NOMO-1 (cell line): ENCODE results near the gene FALEC.

Experiments used
- DNase-seq, 2 experiments: peaks; one replicate each; lab custom pipeline; 2025; ENCODE audit not compliant: unreplicated experiment in 2 of 2; lab: John Stamatoyannopoulos, UW

The FALEC gene

GRCh38 chr1:150511551-150511950 is 4.0 kb upstream of the FALEC start:
- no peak for DNase-seq

- DNase-seq = no peak
Observed at GRCh38 chr1:150511985-150512660, 3.4 kb upstream of the FALEC start.

- DNase-seq = no peak
Observed at GRCh38 chr1:150512846-150513245, 2.7 kb upstream of the FALEC start.

- DNase-seq = no peak
Observed at GRCh38 chr1:150513351-150513791, 2.2 kb upstream of the FALEC start.

- DNase-seq = no peak
Observed at GRCh38 chr1:150514260-150514659, 1.3 kb upstream of the FALEC start.

GRCh38 chr1:150514913-150515327 is 632 bp upstream of the FALEC start:
- DNase-seq = no peak

- DNase-seq = no peak
Observed at GRCh38 chr1:150516050-150516591, 569 bp downstream of the FALEC start.

- peak in 1 of 2 experiments; percentile 20 for DNase-seq
Observed at GRCh38 chr1:150516616-150517015, 1.1 kb downstream of the FALEC start.

DNA sequence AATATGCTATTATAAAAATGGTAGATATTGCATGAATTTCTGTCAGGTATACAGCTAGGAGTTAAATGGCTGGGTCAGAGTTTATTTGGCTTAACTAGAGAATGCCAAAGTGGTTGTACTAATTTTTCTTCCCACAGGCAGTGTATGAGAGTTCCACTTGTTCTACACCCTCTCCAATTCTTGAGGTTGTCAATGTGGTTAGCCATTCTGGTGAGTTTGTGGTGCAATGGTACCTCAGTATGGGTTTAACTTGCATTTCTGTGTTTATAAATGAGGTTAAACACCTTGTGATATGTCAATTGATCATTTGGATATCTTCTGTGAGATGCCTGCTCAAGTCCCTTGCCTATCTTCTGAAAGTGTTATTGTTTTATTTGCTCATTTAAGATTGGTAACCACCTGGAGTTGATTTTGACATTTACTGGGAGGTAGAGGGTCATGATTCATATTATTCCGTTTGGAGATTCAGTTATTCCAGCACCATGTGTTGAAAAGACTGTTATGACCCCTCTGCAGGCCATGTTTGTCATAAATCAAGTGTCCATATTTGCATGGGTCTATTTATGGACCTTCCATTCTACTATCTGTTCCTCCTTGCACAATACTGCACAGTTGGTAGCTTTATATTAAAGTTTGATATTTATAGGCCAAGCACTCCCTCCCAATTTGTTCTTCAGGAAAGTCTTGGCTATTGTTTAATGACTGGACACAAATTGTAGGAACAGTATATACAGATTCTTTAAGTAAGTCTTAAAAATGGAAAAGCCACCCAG is 5.8 kb downstream of the FALEC start:
- DNase-seq = no peak

GRCh38 chr1:150525348-150525747 is 9.8 kb downstream of the FALEC start:
- no peak for DNase-seq

DNA sequence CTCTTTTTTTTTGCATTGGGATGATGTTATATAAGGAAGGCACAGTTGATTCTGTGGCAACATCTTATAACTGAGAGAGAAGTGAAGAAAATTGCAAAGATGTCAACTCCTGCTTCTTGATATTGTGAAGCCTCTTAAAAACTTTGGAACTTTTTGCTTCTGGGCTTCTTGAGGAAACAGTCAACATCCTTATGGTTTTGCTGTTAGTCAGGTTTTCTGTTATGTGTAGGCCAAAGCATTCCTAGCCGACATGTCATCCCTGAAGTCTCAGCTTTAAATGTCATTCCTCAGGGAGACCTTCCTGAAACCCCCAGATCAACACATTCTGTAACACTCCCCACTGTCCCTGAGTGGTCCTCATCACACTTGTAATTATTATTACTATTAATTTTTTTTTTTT is 12.6 kb downstream of the FALEC start:
- no peak for DNase-seq

DNA sequence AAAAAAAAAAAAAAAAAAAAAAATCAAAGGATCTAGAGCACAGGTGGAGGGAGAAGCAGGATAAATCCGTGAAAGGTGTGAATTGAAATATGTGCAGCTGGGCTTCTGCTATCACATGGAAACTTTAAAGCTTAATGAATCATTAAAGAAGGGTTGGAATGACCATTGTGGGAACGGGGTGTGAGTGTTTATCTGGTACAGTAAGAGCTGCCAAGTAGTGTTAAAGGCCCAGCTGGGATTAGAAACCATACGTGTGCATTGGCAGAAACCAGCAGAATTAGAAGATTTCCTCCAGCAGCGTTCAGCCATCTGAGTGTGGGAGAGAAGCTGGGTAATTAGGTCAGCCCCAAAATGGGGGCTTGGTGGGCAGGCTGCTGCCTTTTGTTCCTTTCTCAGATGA is 13.5 kb downstream of the FALEC start:
- DNase-seq = no peak

GRCh38 chr1:150530491-150531159 is 15.1 kb downstream of the FALEC start:
- DNase-seq = no peak

- no peak for DNase-seq
Observed at GRCh38 chr1:150532860-150533259, 17.3 kb downstream of the FALEC start.

GRCh38 chr1:150534002-150534401 is 18.4 kb downstream of the FALEC start:
- DNase-seq = no peak

DNA sequence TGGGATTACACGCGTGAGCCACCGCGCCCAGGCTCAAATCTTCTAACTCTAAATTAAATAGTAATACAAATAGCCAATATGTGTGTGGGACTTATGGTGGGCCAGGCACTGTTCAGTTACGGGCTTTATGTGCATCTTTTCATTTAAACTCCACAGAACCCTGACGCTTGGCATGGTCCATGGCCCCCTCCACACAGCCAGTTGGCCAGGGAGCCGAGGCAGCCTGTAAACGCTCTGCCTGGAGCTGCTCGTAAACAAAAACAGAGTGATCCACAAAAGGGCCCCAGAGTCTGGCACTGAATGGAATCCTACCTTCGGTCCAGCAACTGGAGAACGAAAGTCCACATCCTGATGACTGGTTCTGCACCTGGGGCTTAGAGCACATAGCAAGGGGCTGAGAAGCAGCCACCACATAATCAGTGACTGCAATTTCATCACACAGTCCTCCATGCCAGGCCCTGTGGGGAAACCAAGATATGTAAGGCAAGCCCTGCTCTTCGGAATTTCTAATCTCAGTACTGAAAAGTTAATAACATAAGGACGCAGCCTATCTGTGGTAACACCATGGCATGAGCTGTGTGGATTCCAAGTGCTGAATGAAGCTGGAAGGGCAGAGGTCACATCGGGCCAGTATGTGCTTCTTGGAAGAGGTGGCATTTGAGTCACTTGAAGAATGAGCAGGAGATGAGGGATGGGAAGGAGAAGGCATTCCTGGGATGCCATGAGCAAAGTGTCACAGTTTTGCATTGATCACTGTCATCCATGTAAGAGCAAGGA is 20.1 kb downstream of the FALEC start:
- DNase-seq = no peak

- DNase-seq = no peak
Observed at GRCh38 chr1:150536836-150537731, 21.5 kb downstream of the FALEC start.

DNA sequence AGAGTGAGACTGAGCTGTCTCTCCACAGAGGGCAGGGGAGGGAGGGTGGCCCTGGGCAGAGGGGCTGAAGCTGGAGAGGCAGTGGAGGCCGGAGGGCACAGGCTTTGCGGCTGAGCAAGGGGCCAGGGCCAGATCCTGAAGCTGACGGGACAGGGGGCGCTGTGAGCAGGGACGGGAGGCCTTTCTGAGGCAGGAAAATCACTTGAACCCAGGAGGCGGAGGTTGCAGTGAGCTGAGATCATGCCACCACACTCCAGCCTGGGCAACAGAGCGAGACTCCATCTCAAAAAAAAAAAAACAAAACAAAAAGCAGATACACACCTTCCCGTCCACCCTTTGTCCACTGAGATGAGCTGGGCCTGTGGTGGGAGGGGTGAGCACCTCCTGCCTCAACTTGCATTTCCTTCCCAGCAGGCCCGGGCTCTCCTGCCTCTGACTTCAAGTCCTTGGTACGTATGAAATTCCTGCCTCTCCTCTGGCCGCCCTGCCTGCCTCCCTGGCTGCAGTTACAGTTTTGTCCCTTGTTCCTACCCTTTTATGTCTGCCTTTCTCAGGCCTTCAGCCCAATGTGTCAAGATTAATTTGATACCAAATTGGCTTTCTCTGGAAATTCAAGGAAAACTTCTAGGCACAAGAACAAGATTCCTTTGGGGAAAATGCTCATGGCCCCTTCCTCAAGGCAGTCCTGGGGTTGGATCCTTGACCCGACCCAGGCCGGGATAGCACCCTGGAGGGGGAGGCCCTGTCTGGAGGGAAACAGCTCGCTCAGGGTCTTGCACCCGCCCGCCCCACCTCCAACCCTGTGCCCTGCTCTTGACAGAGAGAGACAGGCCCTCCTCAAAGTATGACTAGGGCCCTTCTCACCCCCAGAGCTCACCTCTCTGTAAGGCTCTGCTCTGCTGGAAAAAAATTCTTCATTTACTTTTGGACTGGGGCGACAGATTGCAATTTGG is 22.5 kb downstream of the FALEC start:
- DNase-seq = no peak
